HG02943 (cell line): ENCODE data around the gene SHC3.

ENCODE experiments used
- ATAC-seq: cut with Tn5 transposase; IDR thresholded peaks from one replicate; pipeline ENCODE4 v1.9.1; 2021; ENCODE audit warnings: mild to moderate bottlenecking, low read depth, moderate library complexity; ENCODE audit not compliant: unreplicated experiment

The SHC3 gene

GRCh38 chr9:89113851-89114250 is 64.8 kb downstream of the SHC3 start:
- ATAC-seq: no peak

- no peak for ATAC-seq
Observed at GRCh38 chr9:89112243-89112642, 66.4 kb downstream of the SHC3 start.

- ATAC-seq: no peak
Observed at GRCh38 chr9:89109666-89110065, 69.0 kb downstream of the SHC3 start.

GRCh38 chr9:89107406-89107805 is 71.2 kb downstream of the SHC3 start:
- ATAC-seq: no peak

GRCh38 chr9:89106224-89106851 is 72.3 kb downstream of the SHC3 start:
- no peak for ATAC-seq

GRCh38 chr9:89104821-89105220 is 73.8 kb downstream of the SHC3 start:
- no peak for ATAC-seq

- no peak for ATAC-seq
Observed at GRCh38 chr9:89097219-89097618, 81.4 kb downstream of the SHC3 start.

- no peak for ATAC-seq
Observed at GRCh38 chr9:89096807-89097206, 81.8 kb downstream of the SHC3 start.

GRCh38 chr9:89095761-89096528 is 82.7 kb downstream of the SHC3 start:
- no peak for ATAC-seq

GRCh38 chr9:89093201-89093975 is 85.2 kb downstream of the SHC3 start:
- ATAC-seq: no peak

GRCh38 chr9:89089176-89089575 is 89.4 kb downstream of the SHC3 start:
- no peak for ATAC-seq

GRCh38 chr9:89083626-89084025 is 95.0 kb downstream of the SHC3 start:
- ATAC-seq: no peak

- ATAC-seq: no peak
Observed at GRCh38 chr9:89080193-89080592, 98.4 kb downstream of the SHC3 start.

- ATAC-seq: no peak
Observed at GRCh38 chr9:89079391-89079790, 99.2 kb downstream of the SHC3 start.

- no peak for ATAC-seq
Observed at GRCh38 chr9:89078860-89079259, 99.8 kb downstream of the SHC3 start.

GRCh38 chr9:89078421-89078820 is 100.2 kb downstream of the SHC3 start:
- no peak for ATAC-seq

GRCh38 chr9:89077519-89077918 is 101.1 kb downstream of the SHC3 start:
- ATAC-seq: peak; percentile 57

GRCh38 chr9:89073397-89073796 is 105.2 kb downstream of the SHC3 start:
- ATAC-seq: no peak

GRCh38 chr9:89071591-89071990 is 107.0 kb downstream of the SHC3 start:
- no peak for ATAC-seq

GRCh38 chr9:89066835-89067234 is 111.8 kb downstream of the SHC3 start:
- no peak for ATAC-seq

- no peak for ATAC-seq
Observed at GRCh38 chr9:89065921-89066320, 112.7 kb downstream of the SHC3 start.
